ENCODE results near the gene SEL1L3. TPM values are rescaled to one million over a fixed set of nuclear protein-coding genes. Genes with fewer than 3 reads are reported as not detected.

SEL1L3 gene
- total and polyA plus RNA-seq, 4 donors, result 3.3 to 13.1 (median 5.7) TPM

GRCh38 chr4:25729564-25729963 is 133.2 kb downstream of the SEL1L3 start:
- 93% methylated on average over 9 of the region's 9 CpGs for WGBS
- Histone ChIP-seq H3K36me3 (ENCODE audit: control insufficient read depth in 4 of 4, insufficient read depth in 3 of 4, low read depth in 1 of 4, low read length in 3 of 4) (no peaks in the 10 kb centered on the region), H3K27ac (ENCODE audit: low read depth in 1 of 2, low read length in 2 of 2) (no peak overlapping the region), H3K4me3 (ENCODE audit: low read depth in 1 of 3, low read length in 3 of 3) (no peak overlapping the region), H3K9me3 (ENCODE audit: control insufficient read depth in 4 of 4, low read length in 3 of 4) (no peaks in the 10 kb centered on the region), H3K9ac (ENCODE audit: low read depth in 1 of 2, low read length in 2 of 2) (no peak overlapping the region), H3K4me1 (ENCODE audit: control insufficient read depth in 4 of 4, insufficient read depth in 4 of 4, low read length in 3 of 4) (no peaks in the 10 kb centered on the region), H3K27me3 (ENCODE audit: control insufficient read depth in 4 of 4, insufficient read depth in 4 of 4, low read length in 3 of 4) (no peaks in the 10 kb centered on the region)
- no peak for DNase-seq (ENCODE audit: low spot score)
- no peak for TF ChIP-seq SP1 (IDR thresholded peaks at IDR 0.05)
- TF ChIP-seq MAX (IDR thresholded peaks at IDR 0.05), result no peak
- TF ChIP-seq ATF3 (IDR thresholded peaks at IDR 0.05), result no peak
- TF ChIP-seq CTCF (IDR thresholded peaks at IDR 0.05; ENCODE audit: low read depth, low read length, missing input control), result no peak
- TF ChIP-seq RXRA (IDR thresholded peaks at IDR 0.05), result no peak
- no peak for TF ChIP-seq GABPA (IDR thresholded peaks at IDR 0.05 in 1 of 2, conservative IDR thresholded peaks at IDR 0.05 in 1 of 2)
- no peak for TF ChIP-seq JUND (IDR thresholded peaks at IDR 0.05)
- TF ChIP-seq FOXA2 (IDR thresholded peaks at IDR 0.05), result no peak
- TF ChIP-seq ZBTB33 (IDR thresholded peaks at IDR 0.05), result no peak
- TF ChIP-seq, protein P1, sequence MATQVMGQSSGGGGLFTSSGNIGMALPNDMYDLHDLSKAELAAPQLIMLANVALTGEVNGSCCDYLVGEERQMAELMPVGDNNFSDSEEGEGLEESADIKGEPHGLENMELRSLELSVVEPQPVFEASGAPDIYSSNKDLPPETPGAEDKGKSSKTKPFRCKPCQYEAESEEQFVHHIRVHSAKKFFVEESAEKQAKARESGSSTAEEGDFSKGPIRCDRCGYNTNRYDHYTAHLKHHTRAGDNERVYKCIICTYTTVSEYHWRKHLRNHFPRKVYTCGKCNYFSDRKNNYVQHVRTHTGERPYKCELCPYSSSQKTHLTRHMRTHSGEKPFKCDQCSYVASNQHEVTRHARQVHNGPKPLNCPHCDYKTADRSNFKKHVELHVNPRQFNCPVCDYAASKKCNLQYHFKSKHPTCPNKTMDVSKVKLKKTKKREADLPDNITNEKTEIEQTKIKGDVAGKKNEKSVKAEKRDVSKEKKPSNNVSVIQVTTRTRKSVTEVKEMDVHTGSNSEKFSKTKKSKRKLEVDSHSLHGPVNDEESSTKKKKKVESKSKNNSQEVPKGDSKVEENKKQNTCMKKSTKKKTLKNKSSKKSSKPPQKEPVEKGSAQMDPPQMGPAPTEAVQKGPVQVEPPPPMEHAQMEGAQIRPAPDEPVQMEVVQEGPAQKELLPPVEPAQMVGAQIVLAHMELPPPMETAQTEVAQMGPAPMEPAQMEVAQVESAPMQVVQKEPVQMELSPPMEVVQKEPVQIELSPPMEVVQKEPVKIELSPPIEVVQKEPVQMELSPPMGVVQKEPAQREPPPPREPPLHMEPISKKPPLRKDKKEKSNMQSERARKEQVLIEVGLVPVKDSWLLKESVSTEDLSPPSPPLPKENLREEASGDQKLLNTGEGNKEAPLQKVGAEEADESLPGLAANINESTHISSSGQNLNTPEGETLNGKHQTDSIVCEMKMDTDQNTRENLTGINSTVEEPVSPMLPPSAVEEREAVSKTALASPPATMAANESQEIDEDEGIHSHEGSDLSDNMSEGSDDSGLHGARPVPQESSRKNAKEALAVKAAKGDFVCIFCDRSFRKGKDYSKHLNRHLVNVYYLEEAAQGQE (IDR thresholded peaks at IDR 0.05), result no peak
- no peak for TF ChIP-seq YY1 (IDR thresholded peaks at IDR 0.05)
- no peak for TF ChIP-seq FOXA1 (IDR thresholded peaks at IDR 0.05)
- no peak for TF ChIP-seq EGR1 (IDR thresholded peaks at IDR 0.05; ENCODE audit: low read depth in 2 of 2)
- TF ChIP-seq NR2F2 (IDR thresholded peaks at IDR 0.05), result no peak
- no peak for TF ChIP-seq TAF1 (conservative IDR thresholded peaks at IDR 0.05)
- TF ChIP-seq RAD21 (IDR thresholded peaks at IDR 0.05), result no peak

GRCh38 chr4:25728886-25729285 is 133.9 kb downstream of the SEL1L3 start:
- 48% methylated on average over 3 of the region's 3 CpGs for WGBS
- Histone ChIP-seq H3K4me1 (ENCODE audit: control insufficient read depth in 4 of 4, insufficient read depth in 4 of 4, low read length in 3 of 4) (no peaks in the 10 kb centered on the region), H3K36me3 (ENCODE audit: control insufficient read depth in 4 of 4, insufficient read depth in 3 of 4, low read depth in 1 of 4, low read length in 3 of 4) (no peaks in the 10 kb centered on the region), H3K4me3 (ENCODE audit: low read depth in 1 of 3, low read length in 3 of 3) (no peak overlapping the region), H3K27ac (ENCODE audit: low read depth in 1 of 2, low read length in 2 of 2) (no peak overlapping the region), H3K9ac (ENCODE audit: low read depth in 1 of 2, low read length in 2 of 2) (no peak overlapping the region), H3K9me3 (ENCODE audit: control insufficient read depth in 4 of 4, low read length in 3 of 4) (no peaks in the 10 kb centered on the region), H3K27me3 (ENCODE audit: control insufficient read depth in 4 of 4, insufficient read depth in 4 of 4, low read length in 3 of 4) (no peaks in the 10 kb centered on the region)
- no peak for DNase-seq (ENCODE audit: low spot score)
- TF ChIP-seq ATF3 (IDR thresholded peaks at IDR 0.05) (no peak), TAF1 (conservative IDR thresholded peaks at IDR 0.05) (no peak), HNF4G (IDR thresholded peaks at IDR 0.05) (no peak), SP1 (IDR thresholded peaks at IDR 0.05) (no peak), GABPA (IDR thresholded peaks at IDR 0.05 in 1 of 2, conservative IDR thresholded peaks at IDR 0.05 in 1 of 2) (no peak), EGR1 (IDR thresholded peaks at IDR 0.05; ENCODE audit: low read depth in 2 of 2) (no peak), JUND (IDR thresholded peaks at IDR 0.05) (no peak), RAD21 (IDR thresholded peaks at IDR 0.05) (no peak), NR2F2 (IDR thresholded peaks at IDR 0.05) (no peak), MAX (IDR thresholded peaks at IDR 0.05) (no peak), FOXA1 (IDR thresholded peaks at IDR 0.05) (no peak), RXRA (IDR thresholded peaks at IDR 0.05) (no peak), YY1 (IDR thresholded peaks at IDR 0.05) (no peak), FOXA2 (IDR thresholded peaks at IDR 0.05) (no peak)
- TF ChIP-seq, protein P1 (IDR thresholded peaks at IDR 0.05), result no peak
